Stomach (tissue), 4 donors: Measurements from ENCODE around the gene SCN4A.

Source experiments
- POLR2A ChIP-seq, 4 donors: fragments of 450-650 bp; IDR thresholded peaks; one replicate each; pipeline ENCODE4 v1.6.1; 2016; ENCODE audit warnings: antibody characterized with exemption in 4 of 4, control low read depth in 2 of 4, mild to moderate bottlenecking in 1 of 4, moderate library complexity in 1 of 4
- TF ChIP-seq, protein P1 (sequence below), 7 experiments: fragments of 450-650 bp in 4 of 7; fragments of 200-600 bp in 3 of 7; sonication (generic) in 3 of 7; IDR thresholded peaks; one replicate each; pipeline ENCODE4 v1.5.1; 2016 to 2019; ENCODE audit warnings: antibody characterized with exemption in 7 of 7, control low read depth in 2 of 7, mild to moderate bottlenecking in 1 of 7

DNA sequence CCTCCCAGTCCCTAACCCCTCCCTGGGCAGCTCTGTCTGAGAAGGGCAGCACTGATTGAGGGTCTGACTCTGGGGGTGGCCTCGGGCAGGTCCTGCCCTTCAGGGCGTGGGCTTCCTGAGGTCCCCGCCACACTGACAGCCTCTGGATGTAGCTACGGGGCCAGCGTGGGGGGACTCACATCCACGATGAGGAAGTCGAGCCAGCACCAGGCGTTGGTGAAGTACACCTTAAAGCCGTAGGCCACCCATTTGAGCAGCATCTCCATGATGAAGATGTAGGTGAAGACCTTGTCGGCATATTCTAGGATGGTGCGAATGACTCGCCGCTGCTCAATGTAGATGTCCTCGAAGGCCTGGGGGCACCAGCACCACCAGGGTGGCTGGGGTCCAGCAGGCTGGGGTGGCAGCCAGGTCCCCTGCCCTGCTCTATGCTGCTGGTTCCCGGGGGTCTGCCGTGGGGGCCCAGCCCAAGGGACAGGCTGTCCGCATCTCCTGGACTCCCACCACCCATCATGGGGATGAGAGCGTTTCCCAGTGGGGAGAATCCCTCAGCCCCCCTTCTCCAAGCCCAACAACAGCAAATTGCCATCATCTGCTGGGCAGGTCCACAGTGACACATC is 24.9 kb downstream of the SCN4A start:
- TF ChIP-seq, protein P1, sequence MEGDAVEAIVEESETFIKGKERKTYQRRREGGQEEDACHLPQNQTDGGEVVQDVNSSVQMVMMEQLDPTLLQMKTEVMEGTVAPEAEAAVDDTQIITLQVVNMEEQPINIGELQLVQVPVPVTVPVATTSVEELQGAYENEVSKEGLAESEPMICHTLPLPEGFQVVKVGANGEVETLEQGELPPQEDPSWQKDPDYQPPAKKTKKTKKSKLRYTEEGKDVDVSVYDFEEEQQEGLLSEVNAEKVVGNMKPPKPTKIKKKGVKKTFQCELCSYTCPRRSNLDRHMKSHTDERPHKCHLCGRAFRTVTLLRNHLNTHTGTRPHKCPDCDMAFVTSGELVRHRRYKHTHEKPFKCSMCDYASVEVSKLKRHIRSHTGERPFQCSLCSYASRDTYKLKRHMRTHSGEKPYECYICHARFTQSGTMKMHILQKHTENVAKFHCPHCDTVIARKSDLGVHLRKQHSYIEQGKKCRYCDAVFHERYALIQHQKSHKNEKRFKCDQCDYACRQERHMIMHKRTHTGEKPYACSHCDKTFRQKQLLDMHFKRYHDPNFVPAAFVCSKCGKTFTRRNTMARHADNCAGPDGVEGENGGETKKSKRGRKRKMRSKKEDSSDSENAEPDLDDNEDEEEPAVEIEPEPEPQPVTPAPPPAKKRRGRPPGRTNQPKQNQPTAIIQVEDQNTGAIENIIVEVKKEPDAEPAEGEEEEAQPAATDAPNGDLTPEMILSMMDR (IDR thresholded peaks at IDR 0.05) = no peak
- no peak for TF ChIP-seq POLR2A (IDR thresholded peaks at IDR 0.05)
